Measurements from ENCODE around the gene MYH11.
"Not testable (repeated sequence)": the region's sequence is repeated elsewhere in the genome, so short reads cannot be mapped to it uniquely, and the experiment has no call there.

DNA sequence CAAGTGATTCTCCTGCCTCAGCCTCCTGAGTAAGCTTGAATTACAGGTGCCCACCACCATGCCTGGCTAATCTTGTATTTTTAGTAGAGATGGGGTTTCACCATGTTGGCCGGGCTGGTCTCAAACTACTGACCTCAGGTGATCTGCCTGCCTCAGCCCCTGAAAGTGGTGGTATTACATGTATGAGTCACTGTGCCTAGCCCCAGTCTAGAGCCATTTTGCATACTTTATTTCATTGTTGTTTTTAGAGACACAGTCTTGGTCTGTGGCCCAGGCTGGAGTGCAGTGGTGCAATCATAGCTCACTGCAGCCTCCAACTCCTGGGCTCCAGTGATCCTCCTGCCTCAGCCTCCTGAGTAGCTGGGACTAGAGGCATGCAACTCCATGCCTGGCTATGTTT is 164.3 kb downstream of the MYH11 start:
- TF ChIP-seq CTCF, POLR2A, POLR2AphosphoS5 (IDR thresholded peaks at IDR 0.05): not testable (repeated sequence)
